Aorta (tissue), 5 donors: ENCODE results near the gene COX6B1. TPM values are rescaled to one million over a fixed set of nuclear protein-coding genes. Genes with fewer than 3 reads are reported as not detected.

Experiments
- ATAC-seq: fragments of 200-7000 bp; cut with Tn5 transposase; one replicate; pipeline ENCODE4 v1.9.1; 2022; ENCODE audit warnings: moderate library complexity; ENCODE audit not compliant: low FRiP score
- DNase-seq, 2 donors: peaks; one replicate each; pipeline ENCODE4 v3.0.0-alpha.2; 2020
- H3K27ac ChIP-seq, 2 donors: one replicate each; pipeline ENCODE4 v1.5.1; 2013; ENCODE audit warnings: low read length in 2 of 2, mild to moderate bottlenecking in 2 of 2, moderate library complexity in 2 of 2, control low read depth in 1 of 2, inconsistent platforms in 1 of 2, low read depth in 1 of 2
- H3K27me3 ChIP-seq, 2 donors: one replicate each; pipeline ENCODE4 v1.6.1; 2013; ENCODE audit warnings: control low read depth in 1 of 2, low read length in 1 of 2, mild to moderate bottlenecking in 1 of 2, moderate library complexity in 1 of 2; ENCODE audit not compliant: insufficient read depth in 2 of 2, control insufficient read depth in 1 of 2
- H3K36me3 ChIP-seq, 2 donors: one replicate each; pipeline ENCODE4 v1.6.1; 2013; ENCODE audit warnings: control low read depth in 1 of 2, low read length in 1 of 2, mild to moderate bottlenecking in 1 of 2; ENCODE audit not compliant: insufficient read depth in 2 of 2, control insufficient read depth in 1 of 2
- H3K4me1 ChIP-seq, 2 donors: one replicate each; pipeline ENCODE4 v1.6.1; 2013; ENCODE audit warnings: low read length in 2 of 2, control low read depth in 1 of 2, mild to moderate bottlenecking in 1 of 2, moderate library complexity in 1 of 2; ENCODE audit not compliant: insufficient read depth in 2 of 2, control insufficient read depth in 1 of 2
- H3K4me3 ChIP-seq, 2 donors: one replicate each; pipeline ENCODE4 v1.5.1; 2013; ENCODE audit warnings: low read length in 2 of 2, control low read depth in 1 of 2, mild to moderate bottlenecking in 1 of 2
- H3K9me3 ChIP-seq: one replicate; pipeline ENCODE4 v1.6.1; 2013; ENCODE audit warnings: mild to moderate bottlenecking, low read length; ENCODE audit not compliant: control insufficient read depth
- WGBS, 2 donors: extraction: QIAGEN DNeasy Blood & Tissue Kit; methylation state at CpG; one replicate each; pipeline ENCODE4 v1.1.7; 2013; 5-methylcytosine and 5-hydroxymethylcytosine counted together
- intact Hi-C, 2 donors: fragments of 100-400 bp; cut with DNase I; formaldehyde crosslinking; loops; one replicate each; pipeline versions ENCODE4 v1.14.2 to v1.15.0; 2022
- polyA plus RNA-seq, 2 donors: library from polyadenylated mRNA; stranded (reverse); fragments of 200-250 nt; gene quantifications; one replicate each; pipeline ENCODE4 v1.2.3, GENCODE V29; 2013
- total RNA-seq, 2 donors: library from RNA; stranded (reverse); fragmentation: NEBNext Ultra II Directional; extraction: Animal tissue kit (Norgen Biotek cat#: 25700); gene quantifications; one replicate each; pipeline ENCODE4 v1.2.1, GENCODE V29; 2021
- donor health status: healthy with polysubstance abuse.
- donor health status: Bipolar disorder and iron deficiency.
- donor health status: DM: no; HTN: no; CAD: no.
- donor health status: DM: no; HTN: no; CAD: no.
- donor health status: DM: yes; HTN: yes; CAD: no.

The COX6B1 gene
- total and polyA plus RNA-seq, 4 donors, result 196 to 730 (median 359) TPM

DNA sequence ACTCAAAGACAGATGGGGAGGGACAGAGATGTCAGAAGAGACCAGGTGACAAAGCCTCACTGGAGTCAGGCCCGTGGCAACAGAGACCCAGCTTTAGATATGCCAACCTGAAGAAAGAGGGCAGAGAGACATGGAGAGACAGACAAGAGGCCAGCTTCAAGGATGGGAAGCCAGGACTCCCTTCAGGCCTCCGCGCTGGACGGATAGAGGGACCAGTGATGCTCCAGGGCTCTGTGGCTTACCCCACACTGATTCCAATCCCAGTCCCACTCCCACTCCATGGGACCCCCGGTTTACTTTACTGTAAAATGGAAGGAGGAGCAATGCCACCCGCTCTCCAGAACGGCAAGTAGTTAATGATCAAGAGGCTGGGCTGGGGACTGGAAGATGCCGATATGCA, 8.3 kb upstream of the COX6B1 start:
- H3K27me3 ChIP-seq, result no peaks in the 10 kb centered on the region
- ATAC-seq, result no peak
- no peak overlapping the region for H3K4me3 ChIP-seq
- no peak for DNase-seq
- intact Hi-C loops, result no loop called here
- H3K9me3 ChIP-seq, result no peaks in the 10 kb centered on the region
- 75 to 83% methylated on average over 8 of the region's 8 CpGs for WGBS, 2 donors
- H3K4me1 ChIP-seq, result no peaks in the 10 kb centered on the region
- no peak overlapping the region for H3K27ac ChIP-seq
- H3K36me3 ChIP-seq, result peaks cover 0 to 6% of the 10 kb centered on the region in 2 donors

DNA sequence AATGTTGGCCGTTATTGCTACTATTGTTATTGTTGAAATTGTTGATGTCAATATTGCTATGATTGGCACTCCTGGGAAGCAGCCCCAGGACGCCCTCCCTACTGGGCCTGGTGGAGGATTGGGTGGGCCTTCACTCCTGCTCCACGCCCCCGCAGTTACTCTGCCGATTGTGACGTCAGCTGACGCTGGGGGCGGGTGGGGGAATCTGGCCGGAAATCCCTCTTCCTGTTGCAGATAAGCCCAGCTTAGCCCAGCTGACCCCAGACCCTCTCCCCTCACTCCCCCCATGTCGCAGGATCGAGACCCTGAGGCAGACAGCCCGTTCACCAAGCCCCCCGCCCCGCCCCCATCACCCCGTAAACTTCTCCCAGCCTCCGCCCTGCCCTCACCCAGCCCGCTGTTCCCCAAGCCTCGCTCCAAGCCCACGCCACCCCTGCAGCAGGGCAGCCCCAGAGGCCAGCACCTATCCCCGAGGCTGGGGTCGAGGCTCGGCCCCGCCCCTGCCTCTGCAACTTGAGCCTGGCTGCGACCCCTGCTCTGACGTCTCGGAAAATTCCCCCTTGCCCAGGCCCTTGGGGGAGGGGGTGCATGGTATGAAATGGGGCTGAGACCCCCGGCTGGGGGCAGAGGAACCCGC, 6.5 kb upstream of the COX6B1 start, which contains the start of gene ETV2:
TSS of gene ETV2 (plus strand) at position 231 of the 637 bp plus-strand sequence. CDS start 716 bp downstream, outside the sequence.
- 16% methylated on average over 28 of the region's 28 CpGs for WGBS, 2 donors
- Histone ChIP-seq H3K27me3 (no peaks in the 10 kb centered on the region), H3K4me3 (no peak within 1 kb of the TSS), H3K36me3 (peaks cover 0 to 6% of the 10 kb centered on the region in 2 donors), H3K9me3 (no peaks in the 10 kb centered on the region), H3K27ac (no peak within 1 kb of the TSS), H3K4me1 (no peaks in the 10 kb centered on the region)
- ATAC-seq (no peak), DNase-seq (no peak)
- intact Hi-C loops, result loop anchor here in 1 of 2 donors (2.0 kb wide), 1 partner anchor 13 kb away; the partner anchor contains the start of gene RBM42

DNA sequence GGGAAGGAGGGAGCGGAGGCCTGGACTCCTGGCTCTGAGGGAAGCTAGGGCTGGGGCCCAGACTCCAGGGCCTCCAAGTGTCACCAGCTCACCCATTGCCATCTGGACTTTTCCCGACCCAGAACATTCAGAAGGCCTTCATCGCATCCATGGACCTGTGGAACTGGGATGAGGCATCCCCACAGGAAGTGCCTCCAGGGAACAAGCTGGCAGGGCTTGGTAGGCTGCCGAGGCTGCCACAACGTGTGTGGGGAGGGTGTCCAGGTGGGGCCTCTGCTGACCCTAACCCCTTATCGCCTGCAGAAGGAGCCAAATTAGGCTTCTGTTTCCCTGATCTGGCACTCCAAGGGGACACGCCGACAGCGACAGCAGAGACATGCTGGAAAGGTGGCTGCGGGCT, 5.8 kb upstream of the COX6B1 start:
- Histone ChIP-seq H3K4me1 (no peaks in the 10 kb centered on the region), H3K27ac (no peak overlapping the region), H3K27me3 (no peaks in the 10 kb centered on the region), H3K36me3 (peaks cover 0 to 2% of the 10 kb centered on the region in 2 donors), H3K4me3 (no peak overlapping the region), H3K9me3 (no peaks in the 10 kb centered on the region)
- ATAC-seq (no peak), DNase-seq (no peak)
- 71 to 72% methylated on average over 10 of the region's 10 CpGs for WGBS, 2 donors
- intact Hi-C loops, result loop anchor here in 1 of 2 donors (2.0 kb wide), 1 partner anchor 14 kb away; the partner anchor contains the start of gene RBM42

DNA sequence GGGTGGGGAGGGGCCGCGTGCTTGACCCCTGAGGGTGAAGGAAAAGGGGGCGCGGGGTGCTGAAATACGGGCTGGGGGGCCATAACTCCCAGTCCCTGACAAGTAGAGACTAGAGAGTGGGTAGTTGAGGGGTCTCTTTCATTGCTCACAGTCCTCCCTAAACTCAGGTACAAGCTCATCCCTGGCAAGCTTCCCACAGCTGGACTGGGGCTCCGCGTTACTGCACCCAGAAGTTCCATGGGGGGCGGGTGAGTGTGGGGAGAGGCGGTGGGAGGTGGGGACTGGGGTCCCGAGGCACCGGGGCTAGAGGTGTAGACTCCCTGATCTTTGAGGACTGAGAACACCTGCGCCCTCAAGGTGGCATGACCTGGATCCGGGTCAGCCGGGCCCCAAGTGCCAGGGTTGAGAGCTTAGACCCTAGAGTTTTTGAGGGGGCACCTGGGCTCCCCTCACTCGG, 5.3 kb upstream of the COX6B1 start:
- WGBS, 2 donors, result 35 to 39% methylated on average over 15 of the region's 15 CpGs
- Histone ChIP-seq H3K27me3 (no peaks in the 10 kb centered on the region), H3K4me3 (peak overlapping the region in 1 of 2 donors; percentile 23), H3K36me3 (peaks cover 0 to under 1% of the 10 kb centered on the region in 2 donors), H3K9me3 (no peaks in the 10 kb centered on the region), H3K27ac (no peak overlapping the region), H3K4me1 (no peaks in the 10 kb centered on the region)
- DNase-seq, result no peak
- ATAC-seq, result no peak
- intact Hi-C loops, result loop anchor here in 1 of 2 donors (2.0 kb wide), 1 partner anchor 14 kb away; the partner anchor contains the start of gene RBM42

DNA sequence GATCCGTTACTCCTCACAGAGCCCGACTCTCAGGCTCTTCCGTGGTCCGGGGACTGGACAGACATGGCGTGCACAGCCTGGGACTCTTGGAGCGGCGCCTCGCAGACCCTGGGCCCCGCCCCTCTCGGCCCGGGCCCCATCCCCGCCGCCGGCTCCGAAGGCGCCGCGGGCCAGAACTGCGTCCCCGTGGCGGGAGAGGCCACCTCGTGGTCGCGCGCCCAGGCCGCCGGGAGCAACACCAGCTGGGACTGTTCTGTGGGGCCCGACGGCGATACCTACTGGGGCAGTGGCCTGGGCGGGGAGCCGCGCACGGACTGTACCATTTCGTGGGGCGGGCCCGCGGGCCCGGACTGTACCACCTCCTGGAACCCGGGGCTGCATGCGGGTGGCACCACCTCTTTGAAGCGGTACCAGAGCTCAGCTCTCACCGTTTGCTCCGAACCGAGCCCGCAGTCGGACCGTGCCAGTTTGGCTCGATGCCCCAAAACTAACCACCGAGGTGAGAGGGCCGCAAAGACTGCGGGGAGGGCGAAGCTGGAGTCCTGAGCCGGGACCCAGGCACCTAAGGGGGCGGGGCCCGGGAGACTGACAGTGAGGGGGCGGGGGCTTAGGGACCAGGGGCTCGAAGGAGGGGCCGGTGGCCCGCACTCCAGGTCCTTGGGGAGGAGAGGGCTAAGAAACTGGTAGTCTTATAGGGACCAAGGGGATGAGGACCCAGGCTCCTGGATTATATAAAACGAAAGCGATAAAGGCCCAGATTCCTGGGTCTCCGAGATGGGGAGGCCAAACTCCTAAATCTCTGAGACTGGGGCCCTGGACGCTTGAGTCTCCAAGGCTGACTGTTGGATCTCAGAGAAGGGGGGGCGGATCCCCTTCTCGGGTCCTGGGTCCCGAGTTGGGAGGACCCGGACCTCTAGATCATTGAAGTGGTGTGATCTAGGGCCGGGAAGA, 4.6 kb upstream of the COX6B1 start:
- Histone ChIP-seq H3K9me3 (no peaks in the 10 kb centered on the region), H3K4me1 (no peaks in the 10 kb centered on the region), H3K27ac (peak overlapping the region in 1 of 2 donors; percentile 96), H3K36me3 (no peaks in the 10 kb centered on the region), H3K4me3 (peak overlapping the region; percentile 23 to 74), H3K27me3 (no peaks in the 10 kb centered on the region)
- WGBS, 2 donors, result 0% methylated on average over 64 to 69 of the region's 69 CpGs
- intact Hi-C loops, result loop anchor here in 1 of 2 donors (2.0 kb wide), 1 partner anchor 15 kb away; the partner anchor contains the start of gene RBM42
- DNase-seq (peak; percentile 89 to 93), ATAC-seq (peak; percentile 77)

DNA sequence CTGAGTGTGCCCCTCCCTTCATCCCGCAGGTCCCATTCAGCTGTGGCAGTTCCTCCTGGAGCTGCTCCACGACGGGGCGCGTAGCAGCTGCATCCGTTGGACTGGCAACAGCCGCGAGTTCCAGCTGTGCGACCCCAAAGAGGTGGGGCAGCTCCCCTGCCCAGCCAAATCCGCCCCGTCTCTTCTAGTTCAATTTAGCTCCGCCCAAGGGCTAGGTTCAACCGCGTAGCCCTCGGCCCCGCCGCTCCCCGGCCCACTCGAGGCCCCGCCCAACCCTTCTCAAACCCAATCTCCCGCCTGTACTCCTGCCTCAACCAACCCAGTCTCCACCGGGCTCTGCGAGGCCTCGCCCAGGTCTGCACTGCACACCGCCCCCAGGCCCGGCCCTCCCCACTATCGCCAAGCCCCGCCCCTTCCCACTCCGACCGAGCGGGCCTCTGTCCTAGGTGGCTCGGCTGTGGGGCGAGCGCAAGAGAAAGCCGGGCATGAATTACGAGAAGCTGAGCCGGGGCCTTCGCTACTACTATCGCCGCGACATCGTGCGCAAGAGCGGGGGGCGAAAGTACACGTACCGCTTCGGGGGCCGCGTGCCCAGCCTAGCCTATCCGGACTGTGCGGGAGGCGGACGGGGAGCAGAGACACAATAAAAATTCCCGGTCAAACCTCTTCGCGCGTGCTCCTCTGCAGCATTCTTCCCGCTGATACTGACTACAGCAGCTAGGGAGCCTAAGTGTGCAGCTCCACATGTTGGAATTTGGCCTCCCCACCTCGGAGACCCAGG, 3.7 kb upstream of the COX6B1 start:
- Histone ChIP-seq H3K9me3 (no peaks in the 10 kb centered on the region), H3K4me3 (peak overlapping the region; percentile 32 to 74), H3K36me3 (no peaks in the 10 kb centered on the region), H3K4me1 (no peaks in the 10 kb centered on the region), H3K27me3 (no peaks in the 10 kb centered on the region), H3K27ac (peak overlapping the region; percentile 2 to 96)
- DNase-seq (peak; percentile 98), ATAC-seq (peak; percentile 95)
- 1% methylated on average over 60 of the region's 60 CpGs for WGBS, 2 donors
- intact Hi-C loops, result no loop called here

DNA sequence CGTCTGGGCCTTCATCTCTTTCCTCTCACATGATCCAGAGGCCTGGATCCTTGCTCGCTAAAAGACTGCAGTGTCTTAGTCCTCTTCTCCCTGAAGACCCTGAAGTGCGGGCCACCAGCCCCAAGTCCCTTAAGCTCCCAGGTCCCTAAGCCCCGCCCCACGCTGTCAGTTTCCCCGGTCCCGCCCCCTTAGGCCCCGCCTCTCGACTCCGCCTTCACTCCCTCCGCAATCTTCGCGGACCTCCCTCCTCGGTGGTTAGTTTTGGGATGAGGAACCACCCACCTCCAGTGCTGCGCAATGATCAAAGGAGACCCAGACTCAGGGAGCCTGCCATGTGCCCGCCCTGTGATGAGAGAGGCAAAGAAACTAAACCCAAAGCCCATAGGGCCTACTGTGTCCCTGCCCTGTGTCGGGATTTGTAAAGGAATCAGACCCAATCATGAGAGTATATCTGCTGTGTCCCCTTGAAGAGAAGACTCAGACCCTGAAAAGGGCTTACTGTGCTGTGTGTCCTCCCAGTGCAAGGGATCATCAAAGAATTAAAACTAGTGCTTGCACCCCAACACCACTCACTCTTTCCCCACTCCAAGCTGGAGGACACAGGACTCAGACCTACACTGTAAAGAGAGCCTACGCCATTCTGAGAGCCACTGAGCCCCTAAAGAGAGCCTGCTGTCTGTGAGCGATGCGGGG, 3.0 kb upstream of the COX6B1 start:
- ATAC-seq, result peak; percentile 73
- peak overlapping the region; percentile 2 to 49 for H3K27ac ChIP-seq
- H3K4me1 ChIP-seq, result no peaks in the 10 kb centered on the region
- DNase-seq, result peak; percentile 93 to 96
- H3K4me3 ChIP-seq, result peak overlapping the region; percentile 32 to 67
- no peaks in the 10 kb centered on the region for H3K27me3 ChIP-seq
- no peaks in the 10 kb centered on the region for H3K36me3 ChIP-seq
- WGBS, 2 donors, result 15 to 16% methylated on average over 20 of the region's 20 CpGs
- H3K9me3 ChIP-seq, result no peaks in the 10 kb centered on the region
- intact Hi-C loops, result no loop called here
